ENCODE data around the gene B3GNT3.

DNA sequence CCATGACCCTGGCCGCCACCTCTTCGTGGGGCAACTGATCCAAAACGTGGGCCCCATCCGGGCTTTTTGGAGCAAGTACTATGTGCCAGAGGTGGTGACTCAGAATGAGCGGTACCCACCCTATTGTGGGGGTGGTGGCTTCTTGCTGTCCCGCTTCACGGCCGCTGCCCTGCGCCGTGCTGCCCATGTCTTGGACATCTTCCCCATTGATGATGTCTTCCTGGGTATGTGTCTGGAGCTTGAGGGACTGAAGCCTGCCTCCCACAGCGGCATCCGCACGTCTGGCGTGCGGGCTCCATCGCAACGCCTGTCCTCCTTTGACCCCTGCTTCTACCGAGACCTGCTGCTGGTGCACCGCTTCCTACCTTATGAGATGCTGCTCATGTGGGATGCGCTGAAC is 16.7 kb downstream of the B3GNT3 start:
- TF ChIP-seq, protein P1, sequence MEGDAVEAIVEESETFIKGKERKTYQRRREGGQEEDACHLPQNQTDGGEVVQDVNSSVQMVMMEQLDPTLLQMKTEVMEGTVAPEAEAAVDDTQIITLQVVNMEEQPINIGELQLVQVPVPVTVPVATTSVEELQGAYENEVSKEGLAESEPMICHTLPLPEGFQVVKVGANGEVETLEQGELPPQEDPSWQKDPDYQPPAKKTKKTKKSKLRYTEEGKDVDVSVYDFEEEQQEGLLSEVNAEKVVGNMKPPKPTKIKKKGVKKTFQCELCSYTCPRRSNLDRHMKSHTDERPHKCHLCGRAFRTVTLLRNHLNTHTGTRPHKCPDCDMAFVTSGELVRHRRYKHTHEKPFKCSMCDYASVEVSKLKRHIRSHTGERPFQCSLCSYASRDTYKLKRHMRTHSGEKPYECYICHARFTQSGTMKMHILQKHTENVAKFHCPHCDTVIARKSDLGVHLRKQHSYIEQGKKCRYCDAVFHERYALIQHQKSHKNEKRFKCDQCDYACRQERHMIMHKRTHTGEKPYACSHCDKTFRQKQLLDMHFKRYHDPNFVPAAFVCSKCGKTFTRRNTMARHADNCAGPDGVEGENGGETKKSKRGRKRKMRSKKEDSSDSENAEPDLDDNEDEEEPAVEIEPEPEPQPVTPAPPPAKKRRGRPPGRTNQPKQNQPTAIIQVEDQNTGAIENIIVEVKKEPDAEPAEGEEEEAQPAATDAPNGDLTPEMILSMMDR (conservative IDR thresholded peaks at IDR 0.05; ENCODE audit: low read depth, low read length) = no peak
- TF ChIP-seq EZH2 (IDR thresholded peaks at IDR 0.05; ENCODE audit: low read length, unreplicated experiment) = no peak
